NT2/D1 (cell line): ENCODE data around the gene TMEM131L.

Source experiments
- DNase-seq: peaks from one replicate; pipeline ENCODE4 v3.0.0-alpha.2; 2011; ENCODE audit warnings: low read depth, low spot score
- H3K27me3 ChIP-seq: 2 replicates; pipeline ENCODE4 v1.6.0; 2011; ENCODE audit warnings: mild to moderate bottlenecking; ENCODE audit not compliant: insufficient read length, insufficient read depth
- H3K36me3 ChIP-seq: 2 replicates; pipeline ENCODE4 v1.6.1; 2011; ENCODE audit warnings: mild to moderate bottlenecking, low read length, mixed read lengths; ENCODE audit not compliant: insufficient read depth, insufficient read length
- H3K4me1 ChIP-seq: 2 replicates; pipeline ENCODE4 v1.5.1; 2011; ENCODE audit not compliant: insufficient read depth, insufficient read length
- H3K4me3 ChIP-seq: 2 replicates; pipeline ENCODE4 v1.5.1; 2011; ENCODE audit warnings: low read depth; ENCODE audit not compliant: insufficient read length
- H3K9ac ChIP-seq: 2 replicates; pipeline ENCODE4 v1.6.0; 2011; ENCODE audit warnings: low read depth; ENCODE audit not compliant: insufficient read length
- H3K9me3 ChIP-seq: 2 replicates; pipeline ENCODE4 v1.5.1; 2011; ENCODE audit warnings: mild to moderate bottlenecking, low read length; ENCODE audit not compliant: insufficient read depth
- SUZ12 ChIP-seq: IDR thresholded peaks from 2 replicates; pipeline ENCODE4 v1.6.1; 2011; ENCODE audit not compliant: insufficient read length, insufficient read depth; ENCODE audit errors: extremely low read depth
- YY1 ChIP-seq: IDR thresholded peaks from 2 replicates; pipeline ENCODE4 v1.6.1; 2011; ENCODE audit not compliant: insufficient read length, insufficient read depth
- ZNF274 ChIP-seq: IDR thresholded peaks from 2 replicates; pipeline ENCODE4 v1.6.1; 2011; ENCODE audit warnings: mild to moderate bottlenecking, low read depth, low read length

TMEM131L gene

GRCh38 chr4:153421941-153422340 lies 44.2 kb upstream of the TMEM131L start:
- H3K36me3 ChIP-seq: no peaks in the 10 kb centered on the region
- no peaks in the 10 kb centered on the region for H3K9me3 ChIP-seq
- no peak for DNase-seq
- TF ChIP-seq YY1 (no peak), SUZ12 (no peak), ZNF274 (no peak)
- no peaks in the 10 kb centered on the region for H3K4me1 ChIP-seq
- H3K4me3 ChIP-seq: no peak overlapping the region
- H3K9ac ChIP-seq: no peak overlapping the region
- H3K27me3 ChIP-seq: no peaks in the 10 kb centered on the region

DNA sequence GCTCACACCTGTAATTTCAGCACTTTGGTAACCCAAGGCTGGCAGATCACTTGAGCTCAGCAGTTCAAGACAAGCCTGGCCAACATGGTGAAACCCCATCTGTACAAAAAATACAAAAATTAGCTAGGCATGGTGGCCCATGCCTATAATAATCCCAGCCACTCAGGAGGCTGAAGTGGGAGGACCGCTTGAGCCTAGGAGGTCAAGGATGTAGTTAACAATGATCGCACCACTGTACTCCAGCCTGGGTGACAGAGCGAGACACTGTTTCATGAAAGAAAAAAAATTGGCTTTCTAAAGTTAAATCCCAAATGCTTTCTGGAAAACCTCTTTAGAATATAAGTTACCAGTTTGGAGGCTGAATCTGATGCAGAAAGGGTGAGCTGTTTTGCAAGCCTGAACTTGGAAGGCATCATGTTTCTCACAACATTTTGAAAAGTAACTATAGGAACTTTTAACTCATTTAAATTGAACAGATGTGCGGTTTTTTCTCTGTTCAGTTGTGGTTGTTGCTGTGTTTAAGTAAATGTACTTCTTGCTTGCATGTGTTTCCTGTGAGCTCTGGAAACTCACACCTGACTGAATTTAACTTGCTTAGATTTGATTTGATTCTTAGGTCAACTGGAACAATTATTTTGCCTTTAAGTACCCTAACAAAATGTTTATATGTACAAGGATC lies 39.8 kb upstream of the TMEM131L start:
- H3K4me1 ChIP-seq: no peaks in the 10 kb centered on the region
- no peak overlapping the region for H3K4me3 ChIP-seq
- no peak overlapping the region for H3K9ac ChIP-seq
- no peaks in the 10 kb centered on the region for H3K9me3 ChIP-seq
- H3K36me3 ChIP-seq: no peaks in the 10 kb centered on the region
- DNase-seq: no peak
- TF ChIP-seq ZNF274 (no peak), YY1 (no peak), SUZ12 (no peak)
- H3K27me3 ChIP-seq: no peaks in the 10 kb centered on the region

DNA sequence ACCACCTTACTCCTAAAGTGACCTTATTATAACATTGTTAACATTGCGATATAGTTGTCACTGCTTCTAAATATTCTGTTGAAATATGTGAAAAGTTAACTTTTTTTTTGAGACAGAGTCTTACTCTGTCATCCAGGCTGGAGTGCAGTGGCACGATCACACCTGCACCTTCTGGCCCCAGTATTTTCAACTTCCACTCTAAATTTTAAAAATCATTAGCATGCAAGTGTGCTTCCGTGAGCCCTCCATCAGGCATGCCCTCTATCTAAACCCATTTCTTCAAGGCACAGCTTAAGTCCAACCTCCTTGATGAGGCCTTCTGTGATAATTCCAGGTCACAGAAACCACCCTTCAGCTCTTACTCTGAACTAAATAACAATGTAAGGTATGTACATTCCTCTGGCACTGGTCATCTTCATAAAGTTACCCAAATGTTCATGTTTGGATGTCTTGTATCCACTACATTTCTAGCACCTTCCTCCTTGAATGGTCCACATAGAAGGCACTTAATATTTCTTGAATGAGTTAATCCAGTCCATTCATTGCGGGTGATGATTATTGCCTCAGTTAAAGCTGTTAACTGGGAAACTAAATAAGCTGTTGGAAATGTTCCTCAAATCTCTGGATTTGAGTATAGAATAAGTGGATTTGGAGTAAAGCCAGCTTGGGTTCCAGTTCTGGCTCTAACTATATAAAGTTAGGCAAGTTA lies 38.6 kb upstream of the TMEM131L start:
- Histone ChIP-seq H3K4me3 (no peak overlapping the region), H3K9ac (no peak overlapping the region), H3K4me1 (no peaks in the 10 kb centered on the region), H3K36me3 (no peaks in the 10 kb centered on the region), H3K27me3 (no peaks in the 10 kb centered on the region), H3K9me3 (no peaks in the 10 kb centered on the region)
- no peak for DNase-seq
- TF ChIP-seq ZNF274 (no peak), SUZ12 (no peak), YY1 (no peak)

GRCh38 chr4:153428941-153429475 lies 37.2 kb upstream of the TMEM131L start:
- Histone ChIP-seq H3K9ac (no peak overlapping the region), H3K4me3 (no peak overlapping the region), H3K9me3 (no peaks in the 10 kb centered on the region), H3K4me1 (no peaks in the 10 kb centered on the region), H3K36me3 (no peaks in the 10 kb centered on the region), H3K27me3 (no peaks in the 10 kb centered on the region)
- TF ChIP-seq SUZ12: no peak
- no peak for TF ChIP-seq ZNF274
- TF ChIP-seq YY1: no peak
- no peak for DNase-seq

DNA sequence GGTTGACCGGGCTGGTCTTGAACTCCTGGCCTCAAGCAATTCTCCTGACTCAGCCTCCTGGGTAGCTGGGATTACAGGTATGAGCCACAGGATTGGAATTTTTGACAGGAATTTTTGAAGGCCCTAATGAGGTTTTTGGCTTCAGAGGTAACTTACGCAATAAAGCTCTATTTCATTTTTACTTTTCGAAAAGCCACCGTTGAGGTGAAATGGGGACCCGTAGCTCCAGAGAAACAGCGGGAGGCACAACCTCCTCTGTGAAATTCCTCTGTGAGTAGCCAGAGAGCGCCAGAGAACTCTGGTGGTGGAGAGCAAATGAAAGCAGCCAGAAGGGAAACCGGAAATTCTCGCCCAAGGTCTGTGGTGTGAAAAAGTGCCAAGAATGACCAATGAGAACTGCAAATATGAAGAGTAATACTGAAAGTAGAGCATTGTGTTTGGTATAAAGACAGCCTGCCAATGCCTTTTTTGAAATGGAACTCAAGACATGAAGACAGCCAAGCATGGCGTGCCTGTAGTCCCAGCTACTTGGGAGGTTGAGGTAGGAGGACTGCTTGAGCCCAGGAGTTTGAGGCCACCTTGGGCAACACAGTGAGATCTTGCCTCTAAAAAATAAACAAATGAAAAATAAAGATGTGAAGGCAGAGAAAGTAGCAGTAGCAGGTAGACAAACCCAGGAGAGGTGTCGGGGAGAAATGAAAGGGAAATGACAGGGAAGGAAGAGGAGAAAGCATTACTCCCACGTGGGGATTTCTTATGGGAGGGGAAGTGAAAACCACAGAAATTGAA lies 33.0 kb upstream of the TMEM131L start:
- peak; percentile 20 for DNase-seq
- H3K9ac ChIP-seq: no peak overlapping the region

DNA sequence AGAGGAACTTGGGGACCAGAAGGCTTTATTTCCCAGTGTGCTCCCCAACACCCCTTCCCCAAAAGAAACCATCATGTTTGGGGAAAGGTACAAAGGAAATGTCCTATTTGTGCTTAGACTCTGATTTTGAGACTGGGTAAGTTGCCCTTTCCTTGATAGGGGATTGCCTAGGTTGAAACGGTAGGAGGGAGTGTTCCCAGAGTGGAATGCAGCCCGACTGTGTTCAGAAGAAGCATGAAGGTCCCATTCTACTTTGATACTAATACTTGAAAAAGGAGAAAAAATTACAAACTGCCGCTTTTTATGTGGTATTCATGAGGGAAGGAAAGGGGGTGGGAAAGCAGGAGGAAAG lies 32.4 kb upstream of the TMEM131L start:
- no peak overlapping the region for H3K4me3 ChIP-seq
- no peaks in the 10 kb centered on the region for H3K27me3 ChIP-seq
- DNase-seq: no peak
- TF ChIP-seq SUZ12 (no peak), YY1 (no peak), ZNF274 (no peak)
- no peaks in the 10 kb centered on the region for H3K4me1 ChIP-seq
- no peak overlapping the region for H3K9ac ChIP-seq
- no peaks in the 10 kb centered on the region for H3K9me3 ChIP-seq
- no peaks in the 10 kb centered on the region for H3K36me3 ChIP-seq

More for the DNA sequence above, 33.0 kb upstream of the TMEM131L start:
- Histone ChIP-seq H3K4me1 (no peaks in the 10 kb centered on the region), H3K36me3 (no peaks in the 10 kb centered on the region), H3K27me3 (no peaks in the 10 kb centered on the region), H3K4me3 (no peak overlapping the region), H3K9me3 (no peaks in the 10 kb centered on the region)
- TF ChIP-seq YY1 (no peak), SUZ12 (no peak), ZNF274 (no peak)

DNA sequence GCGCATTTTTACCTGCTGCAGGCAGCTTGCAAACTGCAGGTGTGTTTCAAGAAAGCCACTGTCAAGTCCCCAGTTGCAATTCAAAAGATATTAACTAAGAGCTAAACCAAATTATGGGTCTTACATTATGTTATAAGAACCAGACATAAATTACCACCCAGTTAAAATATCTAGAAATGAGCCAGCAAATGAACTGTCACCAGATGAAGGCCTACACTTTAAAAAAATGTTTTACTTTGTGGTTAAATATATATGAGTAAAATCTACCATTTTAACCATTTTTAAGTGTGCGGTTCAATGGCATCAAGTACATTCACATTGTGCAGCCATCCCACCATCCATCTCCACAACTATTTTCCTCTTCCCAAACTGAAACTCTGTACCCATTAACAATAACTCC lies 32.0 kb upstream of the TMEM131L start:
- Histone ChIP-seq H3K4me3 (no peak overlapping the region), H3K4me1 (no peaks in the 10 kb centered on the region)

More for the DNA sequence above, 32.0 kb upstream of the TMEM131L start:
- no peaks in the 10 kb centered on the region for H3K36me3 ChIP-seq
- no peak overlapping the region for H3K9ac ChIP-seq
- H3K9me3 ChIP-seq: no peaks in the 10 kb centered on the region
- TF ChIP-seq YY1 (no peak), ZNF274 (no peak), SUZ12 (no peak)
- no peaks in the 10 kb centered on the region for H3K27me3 ChIP-seq
- no peak for DNase-seq
